Mesendoderm (in vitro differentiated cells): ENCODE data around the gene RPAP3.
A peak's percentile ranks its signal among the peaks of the same experiment; 100 is the strongest.

Experiments used
- DNase-seq: peaks from one replicate; pipeline ENCODE4 v3.0.0; 2013
- H2AK5ac ChIP-seq: 2 replicates; pipeline ENCODE4 v1.6.1; 2013; ENCODE audit warnings: low read length, inconsistent platforms
- H2BK120ac ChIP-seq: 2 replicates; pipeline ENCODE4 v1.6.1; 2013; ENCODE audit warnings: low read depth, mild to moderate bottlenecking, low read length, moderate library complexity, mixed read lengths
- H2BK15ac ChIP-seq: replicated peaks from 2 replicates; pipeline ENCODE4 v1.6.1; 2013; ENCODE audit warnings: low read depth, mild to moderate bottlenecking, moderate library complexity
- H2BK5ac ChIP-seq: 2 replicates; pipeline ENCODE4 v1.6.1; 2013; ENCODE audit warnings: low read length, inconsistent platforms
- H3K18ac ChIP-seq: 2 replicates; pipeline ENCODE4 v1.6.1; 2013; ENCODE audit warnings: mild to moderate bottlenecking, low read length, mixed read lengths
- H3K23ac ChIP-seq: one replicate; pipeline ENCODE4 v1.6.1; 2013; ENCODE audit warnings: low read length
- H3K27ac ChIP-seq: 2 replicates; pipeline ENCODE4 v1.5.1; 2013; ENCODE audit warnings: low read depth, mild to moderate bottlenecking, inconsistent platforms, low read length, moderate library complexity
- H3K27me3 ChIP-seq: 2 replicates; pipeline ENCODE4 v1.6.1; 2013; ENCODE audit warnings: low read length, control low read depth, mild to moderate bottlenecking, inconsistent platforms; ENCODE audit not compliant: insufficient read depth, poor library complexity
- H3K36me3 ChIP-seq: 2 replicates; pipeline ENCODE4 v1.6.1; 2013; ENCODE audit warnings: low read length, inconsistent platforms; ENCODE audit not compliant: control insufficient read depth, insufficient read depth
- H3K4ac ChIP-seq: one replicate; pipeline ENCODE4 v1.6.1; 2013; ENCODE audit warnings: low read depth, mild to moderate bottlenecking, low read length, moderate library complexity
- H3K4me1 ChIP-seq: 2 replicates; pipeline ENCODE4 v1.6.1; 2013; ENCODE audit warnings: low read depth, low read length, inconsistent platforms; ENCODE audit not compliant: control insufficient read depth
- H3K4me2 ChIP-seq: 2 replicates; pipeline ENCODE4 v1.6.1; 2013; ENCODE audit warnings: low read length
- H3K4me3 ChIP-seq: 2 replicates; pipeline ENCODE4 v1.5.1; 2013; ENCODE audit warnings: mild to moderate bottlenecking, low read length
- H3K56ac ChIP-seq: one replicate; pipeline ENCODE4 v1.6.1; 2013; ENCODE audit warnings: low read length
- H3K79me1 ChIP-seq: 2 replicates; pipeline ENCODE4 v1.6.1; 2013; ENCODE audit warnings: low read length, inconsistent platforms
- H3K79me2 ChIP-seq: 2 replicates; pipeline ENCODE4 v1.6.1; 2013; ENCODE audit warnings: mild to moderate bottlenecking, low read length; ENCODE audit not compliant: control insufficient read depth, insufficient read depth
- H3K9ac ChIP-seq: 2 replicates; pipeline ENCODE4 v1.6.1; 2013; ENCODE audit warnings: low read length, inconsistent platforms
- H4K5ac ChIP-seq: one replicate; pipeline ENCODE4 v1.6.1; 2013; ENCODE audit warnings: low read length
- H4K8ac ChIP-seq: one replicate; pipeline ENCODE4 v1.6.1; 2013; ENCODE audit warnings: low read depth, mild to moderate bottlenecking, control low read depth, low read length, moderate library complexity
- WGBS: extraction: QIAGEN DNeasy Blood & Tissue Kit; methylation state at CpG from one replicate; pipeline ENCODE4 v1.1.7; 2013; ENCODE audit warnings: low lambda C conversion rate, missing lambda C conversion rate; ENCODE audit not compliant: insufficient coverage; ENCODE audit errors: extremely low coverage; 5-methylcytosine and 5-hydroxymethylcytosine counted together

The RPAP3 gene

DNA sequence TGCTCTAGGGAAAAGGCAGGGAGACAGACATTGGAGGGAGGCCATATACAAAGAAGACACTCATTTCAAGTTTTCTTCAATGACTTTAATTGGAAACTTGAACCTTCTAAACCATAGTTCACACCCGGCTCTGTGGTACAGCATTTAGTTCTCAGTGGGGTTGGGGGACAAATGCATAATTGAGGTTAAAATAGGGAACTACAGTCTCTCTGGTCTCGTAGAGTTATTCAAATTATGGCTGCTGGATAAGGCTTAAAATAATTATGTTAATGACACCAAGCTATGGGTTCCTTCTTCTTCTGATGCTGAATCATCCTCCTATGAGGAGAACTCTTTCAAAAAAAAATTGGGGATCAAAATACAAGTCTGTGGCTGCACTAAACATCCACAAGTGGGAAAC is 3.8 kb upstream of the RPAP3 start:
- no peak for DNase-seq
- WGBS, result no CpG with 5 or more reads among the region's 2 CpGs
- no peak overlapping the region for H3K4me3 ChIP-seq

GRCh38 chr12:47709237-47709636 is 3.4 kb upstream of the RPAP3 start:
- Histone ChIP-seq H3K4ac (no peak overlapping the region), H3K79me2 (peaks cover 10% of the 10 kb centered on the region), H2AK5ac (no peak overlapping the region), H3K56ac (peak overlapping the region; percentile 47), H3K18ac (no peak overlapping the region), H2BK15ac (no peak overlapping the region), H3K27ac (no peak overlapping the region), H2BK120ac (no peak overlapping the region), H4K5ac (no peak overlapping the region), H3K79me1 (peaks cover 4% of the 10 kb centered on the region), H3K4me2 (no peak overlapping the region), H3K36me3 (no peaks in the 10 kb centered on the region), H3K4me3 (no peak overlapping the region), H3K27me3 (no peaks in the 10 kb centered on the region), H2BK5ac (no peak overlapping the region), H3K9ac (no peak overlapping the region), H3K23ac (no peak overlapping the region), H3K4me1 (no peaks in the 10 kb centered on the region), H4K8ac (no peak overlapping the region)
- WGBS, result no CpG with 5 or more reads among the region's 4 CpGs
- no peak for DNase-seq

More for the DNA sequence above, 3.8 kb upstream of the RPAP3 start:
- no peaks in the 10 kb centered on the region for H3K4me1 ChIP-seq
- no peak overlapping the region for H2BK15ac ChIP-seq
- no peaks in the 10 kb centered on the region for H3K27me3 ChIP-seq
- no peak overlapping the region for H3K4me2 ChIP-seq
- H3K27ac ChIP-seq, result no peak overlapping the region
- H3K9ac ChIP-seq, result no peak overlapping the region
- no peak overlapping the region for H4K5ac ChIP-seq
- no peaks in the 10 kb centered on the region for H3K36me3 ChIP-seq
- H3K56ac ChIP-seq, result no peak overlapping the region
- H3K79me2 ChIP-seq, result peaks cover 8% of the 10 kb centered on the region
- H2AK5ac ChIP-seq, result no peak overlapping the region
- H3K79me1 ChIP-seq, result peaks cover 3% of the 10 kb centered on the region
- no peak overlapping the region for H4K8ac ChIP-seq
- H2BK5ac ChIP-seq, result no peak overlapping the region
- no peak overlapping the region for H3K18ac ChIP-seq
- H2BK120ac ChIP-seq, result no peak overlapping the region
- H3K23ac ChIP-seq, result no peak overlapping the region
- no peak overlapping the region for H3K4ac ChIP-seq

GRCh38 chr12:47707905-47708543 is 2.2 kb upstream of the RPAP3 start:
- Histone ChIP-seq H2BK15ac (no peak overlapping the region), H4K8ac (no peak overlapping the region), H3K27ac (no peak overlapping the region), H3K27me3 (no peaks in the 10 kb centered on the region), H3K4ac (no peak overlapping the region), H2AK5ac (no peak overlapping the region), H3K9ac (no peak overlapping the region), H3K18ac (no peak overlapping the region), H3K79me2 (peaks cover 18% of the 10 kb centered on the region), H2BK5ac (no peak overlapping the region), H2BK120ac (no peak overlapping the region), H4K5ac (no peak overlapping the region), H3K79me1 (peaks cover 11% of the 10 kb centered on the region), H3K23ac (no peak overlapping the region), H3K4me2 (no peak overlapping the region), H3K4me3 (no peak overlapping the region), H3K56ac (peak overlapping the region; percentile 6), H3K4me1 (no peaks in the 10 kb centered on the region), H3K36me3 (no peaks in the 10 kb centered on the region)
- DNase-seq, result no peak
- WGBS, result no CpG with 5 or more reads among the region's 5 CpGs

GRCh38 chr12:47707355-47707754 is 1.5 kb upstream of the RPAP3 start:
- Histone ChIP-seq H3K4me1 (no peaks in the 10 kb centered on the region), H3K4ac (no peak overlapping the region), H3K79me1 (peaks cover 11% of the 10 kb centered on the region), H4K8ac (no peak overlapping the region), H3K4me3 (no peak overlapping the region), H2BK15ac (no peak overlapping the region), H3K36me3 (no peaks in the 10 kb centered on the region), H3K79me2 (peaks cover 18% of the 10 kb centered on the region), H2BK5ac (no peak overlapping the region), H3K9ac (no peak overlapping the region), H2AK5ac (no peak overlapping the region), H3K18ac (no peak overlapping the region), H4K5ac (no peak overlapping the region), H3K56ac (no peak overlapping the region), H3K27me3 (no peaks in the 10 kb centered on the region), H3K4me2 (no peak overlapping the region), H2BK120ac (no peak overlapping the region), H3K27ac (no peak overlapping the region), H3K23ac (no peak overlapping the region)
- no peak for DNase-seq

DNA sequence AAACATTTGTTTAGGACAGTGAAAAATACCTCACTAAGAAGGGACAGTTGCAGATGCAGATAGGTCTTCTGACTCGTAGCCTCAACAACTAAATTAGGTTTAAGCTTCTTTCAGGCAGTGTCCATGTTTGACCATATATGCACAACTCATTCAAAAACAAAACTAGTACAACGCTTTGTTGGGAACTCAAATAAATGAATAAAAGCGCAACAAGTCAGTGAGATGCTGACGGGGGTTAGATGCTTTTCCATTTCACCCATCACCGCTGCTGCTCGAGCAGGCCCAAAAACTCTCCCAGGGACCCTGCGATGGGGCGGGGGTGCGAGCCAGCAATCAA is 633 bp downstream of the RPAP3 start:
- peaks cover 18% of the 10 kb centered on the region for H3K79me2 ChIP-seq
- H3K18ac ChIP-seq, result peak overlapping the region; percentile 54

DNA sequence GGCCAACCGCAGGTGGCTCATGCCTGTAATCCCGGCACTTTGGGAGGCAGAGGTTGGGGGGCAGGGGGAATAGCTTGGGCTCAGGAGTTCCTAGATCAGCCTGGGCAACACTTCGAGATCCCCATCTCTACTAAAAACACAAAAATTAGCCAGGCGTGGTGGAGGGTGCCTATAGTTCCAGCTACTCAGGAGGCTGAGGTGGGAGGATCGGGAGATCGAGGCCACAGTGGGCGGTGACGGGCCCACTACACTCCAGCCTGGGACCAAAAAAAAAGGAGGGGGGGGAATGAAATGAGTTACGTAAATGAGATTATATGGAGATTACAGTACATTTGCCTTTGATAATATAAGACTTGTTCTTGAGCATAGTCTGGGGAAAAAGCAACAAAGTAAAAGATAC is 1.1 kb downstream of the RPAP3 start:
- WGBS, result no CpG with 5 or more reads among the region's 9 CpGs
- Histone ChIP-seq H2BK15ac (no peak overlapping the region), H4K8ac (no peak overlapping the region), H3K36me3 (no peaks in the 10 kb centered on the region), H3K79me1 (peaks cover 11% of the 10 kb centered on the region), H3K56ac (peak overlapping the region; percentile 99), H2AK5ac (no peak overlapping the region), H3K4me1 (no peaks in the 10 kb centered on the region), H3K23ac (no peak overlapping the region), H3K4me3 (peak overlapping the region; percentile 75), H3K9ac (peak overlapping the region; percentile 87), H3K79me2 (peaks cover 18% of the 10 kb centered on the region), H4K5ac (no peak overlapping the region), H3K18ac (no peak overlapping the region), H3K4me2 (peak overlapping the region; percentile 8), H2BK120ac (no peak overlapping the region), H2BK5ac (no peak overlapping the region), H3K27me3 (no peaks in the 10 kb centered on the region), H3K4ac (no peak overlapping the region), H3K27ac (no peak overlapping the region)
- no peak for DNase-seq

More for the DNA sequence above, 633 bp downstream of the RPAP3 start:
- Histone ChIP-seq H3K27me3 (no peaks in the 10 kb centered on the region), H4K5ac (no peak overlapping the region), H3K4me3 (peak overlapping the region; percentile 75), H3K4ac (peak overlapping the region; percentile 44), H4K8ac (no peak overlapping the region), H2AK5ac (no peak overlapping the region), H3K36me3 (no peaks in the 10 kb centered on the region), H2BK120ac (no peak overlapping the region), H3K4me1 (no peaks in the 10 kb centered on the region), H3K23ac (no peak overlapping the region), H3K79me1 (peaks cover 11% of the 10 kb centered on the region), H3K27ac (no peak overlapping the region), H3K56ac (peak overlapping the region; percentile 99), H3K4me2 (peak overlapping the region; percentile 8), H2BK15ac (no peak overlapping the region), H2BK5ac (no peak overlapping the region), H3K9ac (peak overlapping the region; percentile 87)
- WGBS, result no CpG with 5 or more reads among the region's 9 CpGs
- DNase-seq, result no peak
